ENCODE data around the gene TOLLIP. TPM values are rescaled to one million over a fixed set of nuclear protein-coding genes. Genes with fewer than 3 reads are reported as not detected.

TOLLIP gene
- polyA plus RNA-seq, 5 donors, result 19.3 to 34.1 (median 25.0) TPM

GRCh38 chr11:1323774-1324173 lies 14.3 kb upstream of the TOLLIP start:
- DNase-seq, result no peak

- no peak for DNase-seq
These were observed 8.6 kb upstream of the TOLLIP start for GRCh38 chr11:1317993-1318392.

GRCh38 chr11:1317432-1317831 lies 8.0 kb upstream of the TOLLIP start:
- no peak for DNase-seq

GRCh38 chr11:1310772-1311468 lies 1.5 kb upstream of the TOLLIP start:
- no peak for DNase-seq

- no peak for DNase-seq
These were observed 871 bp upstream of the TOLLIP start for GRCh38 chr11:1310318-1310687.

- DNase-seq, result no peak
These were observed 512 bp downstream of the TOLLIP start for GRCh38 chr11:1308743-1309497.

- DNase-seq, result no peak
These were observed 1.3 kb downstream of the TOLLIP start for GRCh38 chr11:1307998-1308742.

GRCh38 chr11:1307163-1307870 lies 2.1 kb downstream of the TOLLIP start:
- DNase-seq, result no peak

- no peak for DNase-seq
These were observed 3.0 kb downstream of the TOLLIP start for GRCh38 chr11:1306186-1307162.

- DNase-seq, result no peak
These were observed 3.9 kb downstream of the TOLLIP start for GRCh38 chr11:1305501-1306056.

GRCh38 chr11:1305063-1305495 lies 4.4 kb downstream of the TOLLIP start:
- no peak for DNase-seq

GRCh38 chr11:1304380-1304779 lies 5.1 kb downstream of the TOLLIP start:
- peak; percentile 12 to 23 for DNase-seq

- DNase-seq, result peak; percentile 32 to 42
These were observed 5.5 kb downstream of the TOLLIP start for GRCh38 chr11:1303973-1304372.

- DNase-seq, result no peak
These were observed 6.2 kb downstream of the TOLLIP start for GRCh38 chr11:1303126-1303821.

- DNase-seq, result no peak
These were observed 6.8 kb downstream of the TOLLIP start for GRCh38 chr11:1302461-1303125.

GRCh38 chr11:1302041-1302460 lies 7.4 kb downstream of the TOLLIP start:
- no peak for DNase-seq

GRCh38 chr11:1301220-1302000 lies 8.0 kb downstream of the TOLLIP start:
- no peak for DNase-seq

- no peak for DNase-seq
These were observed 8.8 kb downstream of the TOLLIP start for GRCh38 chr11:1300569-1301187.
